ENCODE data around the gene RPS27A.
"Not testable (repeated sequence)": the region's sequence is repeated elsewhere in the genome, so short reads cannot be mapped to it uniquely, and the experiment has no call there.

- TF ChIP-seq CTCF, POLR2A, EP300 (IDR thresholded peaks at IDR 0.05): not testable (repeated sequence)
Observed at GRCh38 chr2:55279859-55280424, 47.5 kb downstream of the RPS27A start.

Data from ovary (tissue), 3 donors.